Right lobe of liver (tissue), 6 donors: ENCODE data around the gene ASF1B. TPM values are rescaled to one million over a fixed set of nuclear protein-coding genes. Genes with fewer than 3 reads are reported as not detected.

Source experiments
- ATAC-seq, 4 donors: fragments of 200-7000 bp; cut with Tn5 transposase; one replicate each; pipeline ENCODE4 v1.9.1; 2020; ENCODE audit warnings: mild to moderate bottlenecking in 4 of 4, moderate library complexity in 4 of 4
- DNase-seq, 3 donors: peaks; one replicate each; pipeline ENCODE4 v3.0.0-alpha.2; 2020
- H3K27ac ChIP-seq, 3 donors: fragments of 200-600 bp; one replicate each; pipeline ENCODE4 v1.8.0; 2022
- H3K27me3 ChIP-seq, 2 donors: fragments of 200-600 bp; one replicate each; pipeline ENCODE4 v1.8.0; 2022
- H3K36me3 ChIP-seq, 4 donors: fragments of 200-600 bp; sonication (generic) in 1 of 4; one replicate each; pipeline versions ENCODE4 v1.5.1 to v1.8.0; 2017 to 2022; ENCODE audit warnings: control low read depth in 1 of 4
- H3K4me1 ChIP-seq, 4 donors: fragments of 200-600 bp; sonication (generic) in 1 of 4; one replicate each; pipeline versions ENCODE4 v1.5.1 to v1.8.0; 2017 to 2022; ENCODE audit warnings: control low read depth in 1 of 4
- H3K4me3 ChIP-seq, 3 donors: fragments of 200-600 bp; one replicate each; pipeline ENCODE4 v1.8.0; 2022
- H3K9me3 ChIP-seq, 4 donors: fragments of 200-600 bp; sonication (generic) in 1 of 4; one replicate each; pipeline versions ENCODE4 v1.5.1 to v1.8.0; 2017 to 2022; ENCODE audit warnings: control low read depth in 1 of 4
- POLR2A ChIP-seq: fragments of 450-650 bp; IDR thresholded peaks from one replicate; pipeline ENCODE4 v1.6.1; 2017; ENCODE audit warnings: antibody characterized with exemption, mild to moderate bottlenecking
- WGBS: methylation state at CpG from one replicate; pipeline ENCODE4 v1.1.6; 2018; ENCODE audit warnings: low coverage, low lambda C conversion rate; ENCODE audit not compliant: insufficient coverage; ENCODE audit errors: missing lambda C conversion rate; 5-methylcytosine and 5-hydroxymethylcytosine counted together
- intact Hi-C, 2 donors: fragments of 100-400 bp; cut with DNase I; formaldehyde crosslinking; loops; one replicate each; pipeline versions ENCODE4 v1.11.2 to v1.14.1; 2022
- total RNA-seq, 6 experiments: library from RNA; depleted of rRNA in 2 of 6; stranded (reverse); fragments of >200 nt in 2 of 6; fragmentation: NEBNext Ultra II Directional in 3 of 6; extraction: Animal tissue kit (Norgen Biotek cat#: 25700) in 3 of 6; gene quantifications; one replicate each; pipeline versions ENCODE4 v1.1.0 to v1.2.4, GENCODE V29; 2016 to 2023
- TF ChIP-seq, protein P1 (sequence below), 4 donors: fragments of 200-600 bp in 3 of 4; fragments of 450-650 bp in 1 of 4; IDR thresholded peaks; one replicate each; pipeline versions ENCODE4 v1.5.1 to v1.8.0; 2016 to 2022; ENCODE audit warnings: antibody characterized with exemption in 4 of 4, mild to moderate bottlenecking in 2 of 4
- donor health status: DM: no; HTN: yes; CAD: no.
- donor health status: DM: no; HTN: no; CAD: no.
- donor health status: DM: no; HTN: no; CAD: no.
- donor health status: DM: no; HTN: yes; CAD: no.
- donor health status: DM: no; HTN: yes; CAD: no.

Gene ASF1B
- total RNA-seq, 6 experiments from 2014 or later, result 0.24 to 5.3 (median 0.61) TPM

DNA sequence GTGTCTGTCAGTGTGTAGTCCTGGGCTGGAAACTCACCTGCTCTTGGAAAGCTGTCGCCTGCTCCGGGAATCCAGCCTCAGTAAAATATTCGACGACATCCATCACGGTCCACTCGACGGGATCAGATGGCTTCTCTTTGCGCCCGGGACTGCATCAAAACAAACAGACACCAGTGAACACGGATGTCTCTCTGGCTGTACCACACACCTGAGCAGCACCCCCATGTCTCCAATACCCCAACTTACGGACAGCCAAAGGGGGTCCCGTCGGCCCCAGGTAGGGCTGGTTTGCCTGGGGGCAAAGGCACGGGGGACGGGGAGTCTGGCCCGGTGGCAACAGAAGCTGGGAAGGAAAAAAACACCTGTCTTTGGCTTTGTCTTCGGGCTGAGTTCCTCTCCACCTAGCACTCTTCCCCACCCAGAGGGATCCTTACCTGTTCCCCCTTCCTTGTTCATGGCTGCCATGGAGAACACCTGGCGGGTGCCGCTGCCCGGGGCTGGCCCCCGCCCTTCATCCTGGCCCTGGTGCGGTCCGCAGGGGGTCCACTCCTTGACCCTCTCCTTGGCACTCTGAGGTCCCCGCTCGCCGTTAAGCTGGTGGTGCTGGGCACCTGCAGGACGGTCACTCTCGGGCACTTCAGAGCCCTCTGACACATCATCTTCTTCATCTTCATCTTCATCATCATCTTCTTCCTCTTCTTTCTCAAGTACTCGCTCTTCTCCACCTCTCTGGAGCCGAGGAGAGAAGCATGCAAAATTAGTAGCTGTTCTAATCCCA, 47.6 kb downstream of the ASF1B start:
- WGBS, result 88% methylated on average over 23 of the region's 30 CpGs
- ATAC-seq, result no peak
- DNase-seq, result no peak
- intact Hi-C loops, result loop anchor here in 1 of 2 donors (10.0 kb wide), 1 partner anchor 46 kb away; the partner anchor contains the start of gene ASF1B
- Histone ChIP-seq H3K27ac (no peak overlapping the region), H3K9me3 (peaks cover 0 to 4% (median 0%) of the 10 kb centered on the region in 4 donors), H3K27me3 (no peaks in the 10 kb centered on the region), H3K36me3 (peaks cover 0 to 5% (median under 1%) of the 10 kb centered on the region in 4 donors), H3K4me1 (peaks cover 0 to 13% (median 0%) of the 10 kb centered on the region in 4 donors), H3K4me3 (no peak overlapping the region)
- TF ChIP-seq, protein P1, sequence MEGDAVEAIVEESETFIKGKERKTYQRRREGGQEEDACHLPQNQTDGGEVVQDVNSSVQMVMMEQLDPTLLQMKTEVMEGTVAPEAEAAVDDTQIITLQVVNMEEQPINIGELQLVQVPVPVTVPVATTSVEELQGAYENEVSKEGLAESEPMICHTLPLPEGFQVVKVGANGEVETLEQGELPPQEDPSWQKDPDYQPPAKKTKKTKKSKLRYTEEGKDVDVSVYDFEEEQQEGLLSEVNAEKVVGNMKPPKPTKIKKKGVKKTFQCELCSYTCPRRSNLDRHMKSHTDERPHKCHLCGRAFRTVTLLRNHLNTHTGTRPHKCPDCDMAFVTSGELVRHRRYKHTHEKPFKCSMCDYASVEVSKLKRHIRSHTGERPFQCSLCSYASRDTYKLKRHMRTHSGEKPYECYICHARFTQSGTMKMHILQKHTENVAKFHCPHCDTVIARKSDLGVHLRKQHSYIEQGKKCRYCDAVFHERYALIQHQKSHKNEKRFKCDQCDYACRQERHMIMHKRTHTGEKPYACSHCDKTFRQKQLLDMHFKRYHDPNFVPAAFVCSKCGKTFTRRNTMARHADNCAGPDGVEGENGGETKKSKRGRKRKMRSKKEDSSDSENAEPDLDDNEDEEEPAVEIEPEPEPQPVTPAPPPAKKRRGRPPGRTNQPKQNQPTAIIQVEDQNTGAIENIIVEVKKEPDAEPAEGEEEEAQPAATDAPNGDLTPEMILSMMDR (IDR thresholded peaks at IDR 0.05), result no peak
- TF ChIP-seq POLR2A, result no peak

DNA sequence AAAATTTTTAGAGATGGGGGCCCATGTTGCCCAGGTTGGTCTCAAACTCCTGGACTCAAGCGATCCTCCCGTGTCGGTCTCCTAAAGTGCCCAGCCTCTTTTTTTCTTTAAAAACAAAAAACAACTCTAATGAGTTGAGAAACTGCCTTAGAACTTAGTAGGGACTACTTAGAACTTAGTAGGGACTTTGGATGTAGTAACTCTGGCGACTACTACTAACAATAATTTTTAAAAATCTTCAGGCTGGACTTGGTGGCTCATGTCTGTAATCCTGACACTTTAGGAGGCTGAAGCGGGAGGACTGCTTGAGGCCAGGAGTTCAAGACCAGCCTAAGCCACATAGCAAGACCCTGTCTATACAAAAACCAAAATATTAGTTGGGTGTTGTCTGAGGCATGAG, 50.3 kb downstream of the ASF1B start:
- Histone ChIP-seq H3K4me3 (no peak overlapping the region), H3K9me3 (no peaks in the 10 kb centered on the region), H3K27me3 (no peaks in the 10 kb centered on the region), H3K4me1 (peaks cover 0 to 20% (median 0%) of the 10 kb centered on the region in 4 donors), H3K36me3 (peaks cover 0 to 5% (median under 1%) of the 10 kb centered on the region in 4 donors), H3K27ac (no peak overlapping the region)
- ATAC-seq (no peak), DNase-seq (no peak)
- intact Hi-C loops, result loop anchor here in 1 of 2 donors (10.0 kb wide), 1 partner anchor 49 kb away; the partner anchor contains the start of gene ASF1B
- WGBS, result 68% methylated on average over 5 of the region's 5 CpGs
- TF ChIP-seq, protein P1 (IDR thresholded peaks at IDR 0.05), result no peak
- TF ChIP-seq POLR2A, result no peak

DNA sequence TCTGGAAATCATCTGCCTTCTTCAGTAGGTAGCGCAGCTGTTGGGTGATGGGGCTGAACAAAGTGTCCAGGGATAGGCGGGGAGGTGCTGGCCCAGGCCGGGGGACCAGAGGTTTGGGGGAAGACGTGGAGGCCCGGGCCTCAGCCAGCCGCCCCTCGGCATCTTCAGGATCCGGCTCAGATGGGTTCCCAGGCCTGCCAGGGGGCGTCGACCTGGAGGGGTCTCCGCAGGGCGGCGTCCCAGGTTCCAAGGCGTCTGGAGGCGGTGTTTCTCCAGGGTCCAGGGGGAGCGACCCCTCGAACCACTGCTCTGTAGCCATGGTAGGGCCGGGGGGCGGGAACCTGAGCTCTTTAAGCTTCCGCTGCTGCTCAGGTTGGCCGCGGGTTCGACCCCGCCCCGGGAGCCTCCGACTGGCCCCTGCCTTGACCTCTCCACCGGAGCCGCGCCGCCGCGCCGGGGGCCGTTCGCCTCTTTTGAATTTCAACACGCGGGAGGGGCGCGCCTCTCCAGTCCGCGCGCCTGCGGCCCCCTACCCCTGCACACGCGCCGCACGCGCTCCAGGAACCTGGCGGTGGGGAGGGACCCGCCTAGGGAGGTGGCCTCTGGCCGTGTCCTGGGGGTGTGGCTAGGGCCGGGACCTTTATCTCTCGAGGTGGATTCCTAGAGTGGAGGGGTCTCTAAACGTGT, 50.9 kb downstream of the ASF1B start, which contains the start of gene C19orf67:
Gene C19orf67 (minus strand): TSS at position 475 of the 687 bp plus-strand sequence. CDS start 156 bp downstream, at position 319.
- DNase-seq, result no peak
- TF ChIP-seq, protein P1 (IDR thresholded peaks at IDR 0.05), result no peak
- no peak for TF ChIP-seq POLR2A
- Histone ChIP-seq H3K27ac (no peak within 1 kb of the TSS), H3K4me1 (peaks cover 0 to 20% (median 0%) of the 10 kb centered on the region in 4 donors), H3K36me3 (peaks cover 0 to 5% (median under 1%) of the 10 kb centered on the region in 4 donors), H3K4me3 (no peak within 1 kb of the TSS), H3K27me3 (no peaks in the 10 kb centered on the region), H3K9me3 (no peaks in the 10 kb centered on the region)
- ATAC-seq, result no peak
- intact Hi-C loops, result loop anchor here in 1 of 2 donors (10.0 kb wide), 1 partner anchor 49 kb away; the partner anchor contains the start of gene ASF1B
- WGBS, result 62% methylated on average over 12 of the region's 54 CpGs

DNA sequence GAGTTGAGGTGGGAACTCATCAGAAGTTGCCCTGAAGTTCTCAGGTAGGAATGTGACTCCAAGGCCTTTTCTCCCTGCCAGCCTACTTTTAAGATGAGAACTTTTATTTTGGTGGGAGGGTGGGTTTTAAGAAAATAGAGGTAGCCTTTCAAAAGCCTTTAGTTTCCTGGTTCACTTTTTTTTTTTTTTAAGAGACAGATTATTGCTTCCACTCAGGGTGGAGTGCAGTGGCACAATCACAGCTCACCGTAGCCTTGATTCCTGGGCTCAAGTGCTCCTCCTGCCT, 53.8 kb downstream of the ASF1B start:
- Histone ChIP-seq H3K4me3 (no peak overlapping the region), H3K27ac (no peak overlapping the region), H3K9me3 (no peaks in the 10 kb centered on the region), H3K4me1 (peaks cover 0 to 25% (median 0%) of the 10 kb centered on the region in 4 donors), H3K27me3 (no peaks in the 10 kb centered on the region), H3K36me3 (no peaks in the 10 kb centered on the region)
- ATAC-seq (no peak), DNase-seq (no peak)
- 71% methylated on average over 1 of the region's 1 CpG for WGBS
- TF ChIP-seq, protein P1 (IDR thresholded peaks at IDR 0.05), result no peak
- TF ChIP-seq POLR2A, result no peak
- intact Hi-C loops, result loop anchor here in 1 of 2 donors (10.0 kb wide), 1 partner anchor 52 kb away; the partner anchor contains the start of gene ASF1B
